Stimulated activated naive B cell treated with anti-CD40 and anti-IgM and Interleukin-4, amounts not matched to agents 10 μg/mL and 1 μg/mL and 100 μg/mL, for 72 hours (primary cell): ENCODE results near the gene MMD2.
"Not testable (repeated sequence)": the region's sequence is repeated elsewhere in the genome, so short reads cannot be mapped to it uniquely, and the experiment has no call there.

Source experiments
- ATAC-seq, 2 donors: fragments of 150-1000 bp; cut with Tn5 transposase; replicated peaks; 2 replicates each; pipeline ENCODE4 v1.10.0; 2021; ENCODE audit warnings: moderate library complexity in 1 of 2
- DNase-seq: peaks from one replicate; pipeline ENCODE4 v3.0.0; 2021
- H3K27ac Mint-ChIP-seq: one replicate; pipeline ENCODE4 v1.8.0; 2022; ENCODE audit warnings: mild to moderate bottlenecking, mixed read lengths
- H3K27me3 Mint-ChIP-seq, 2 donors: one replicate each; pipeline ENCODE4 v1.8.0; 2022; ENCODE audit warnings: mixed read lengths in 2 of 2
- H3K36me3 Mint-ChIP-seq, 2 donors: one replicate each; pipeline ENCODE4 v1.8.0; 2022; ENCODE audit warnings: mixed read lengths in 2 of 2, mild to moderate bottlenecking in 1 of 2
- H3K4me1 Mint-ChIP-seq, 2 donors: one replicate each; pipeline ENCODE4 v1.8.0; 2022; ENCODE audit warnings: mixed read lengths in 2 of 2, mild to moderate bottlenecking in 1 of 2
- H3K4me3 Mint-ChIP-seq, 2 donors: one replicate each; pipeline ENCODE4 v1.8.0; 2022; ENCODE audit warnings: mild to moderate bottlenecking in 2 of 2, mixed read lengths in 2 of 2, moderate library complexity in 1 of 2
- H3K9me3 Mint-ChIP-seq, 2 donors: one replicate each; pipeline ENCODE4 v1.8.0; 2022; ENCODE audit warnings: mixed read lengths in 2 of 2, mild to moderate bottlenecking in 1 of 2

MMD2 gene

GRCh38 chr7:4958477-4959301 lies at the start of gene MMD2:
MMD2 (minus strand) TSS chr7:4959187; CDS start chr7:4959017, 170 bp downstream.
- no peaks in the 10 kb centered on the region for H3K9me3 Mint-ChIP-seq
- H3K4me3 Mint-ChIP-seq: peak within 1 kb of the TSS; percentile 49 to 78

GRCh38 chr7:5005066-5005465 lies 46.1 kb upstream of the MMD2 start:
- no peak for ATAC-seq
- no peak overlapping the region for H3K27ac Mint-ChIP-seq
- H3K9me3 Mint-ChIP-seq: peaks cover 3% of the 10 kb centered on the region in 2 donors

More at GRCh38 chr7:4958477-4959301, at the start of gene MMD2:
- Mint-ChIP-seq H3K27me3 (peaks cover 56 to 72% of the 10 kb centered on the region in 2 donors), H3K27ac (no peak within 1 kb of the TSS), H3K36me3 (peaks cover 3 to 5% of the 10 kb centered on the region in 2 donors), H3K4me1 (peaks cover 5 to 11% of the 10 kb centered on the region in 2 donors)
- DNase-seq: no peak
- ATAC-seq: no peak

GRCh38 chr7:5001911-5002310 lies 42.9 kb upstream of the MMD2 start:
- Mint-ChIP-seq H3K27me3 (no peaks in the 10 kb centered on the region), H3K36me3 (peaks cover 49 to 67% of the 10 kb centered on the region in 2 donors), H3K27ac (no peak overlapping the region), H3K4me3 (no peak overlapping the region), H3K4me1 (peaks cover 12 to 21% of the 10 kb centered on the region in 2 donors), H3K9me3 (no peaks in the 10 kb centered on the region)
- DNase-seq: no peak
- ATAC-seq: no peak

More at GRCh38 chr7:5005066-5005465, 46.1 kb upstream of the MMD2 start:
- no peak overlapping the region for H3K4me3 Mint-ChIP-seq
- DNase-seq: no peak
- H3K36me3 Mint-ChIP-seq: peaks cover 44 to 59% of the 10 kb centered on the region in 2 donors
- peaks cover 0 to 5% of the 10 kb centered on the region in 2 donors for H3K4me1 Mint-ChIP-seq
- no peaks in the 10 kb centered on the region for H3K27me3 Mint-ChIP-seq

- H3K36me3 Mint-ChIP-seq: peaks cover 54 to 72% of the 10 kb centered on the region in 2 donors
Measured at GRCh38 chr7:5001003-5001402, 42.0 kb upstream of the MMD2 start.

GRCh38 chr7:4999369-4999950 lies 40.5 kb upstream of the MMD2 start:
- ATAC-seq (no peak), DNase-seq (no peak)
- no peaks in the 10 kb centered on the region for H3K9me3 Mint-ChIP-seq
- H3K4me3 Mint-ChIP-seq: no peak overlapping the region
- no peaks in the 10 kb centered on the region for H3K27me3 Mint-ChIP-seq
- peak overlapping the region; percentile 0 for H3K27ac Mint-ChIP-seq
- peaks cover 24 to 39% of the 10 kb centered on the region in 2 donors for H3K4me1 Mint-ChIP-seq
- H3K36me3 Mint-ChIP-seq: peaks cover 52 to 80% of the 10 kb centered on the region in 2 donors

More at GRCh38 chr7:5001003-5001402, 42.0 kb upstream of the MMD2 start:
- Mint-ChIP-seq H3K4me3 (no peak overlapping the region), H3K27me3 (no peaks in the 10 kb centered on the region), H3K27ac (no peak overlapping the region), H3K4me1 (peaks cover 16 to 27% of the 10 kb centered on the region in 2 donors), H3K9me3 (no peaks in the 10 kb centered on the region)
- ATAC-seq (no peak), DNase-seq (no peak)

GRCh38 chr7:4998910-4999309 lies 39.9 kb upstream of the MMD2 start:
- Mint-ChIP-seq H3K4me3 (no peak overlapping the region), H3K9me3 (no peaks in the 10 kb centered on the region), H3K27ac (peak overlapping the region; percentile 0), H3K4me1 (peaks cover 24 to 37% of the 10 kb centered on the region in 2 donors), H3K27me3 (no peaks in the 10 kb centered on the region), H3K36me3 (peaks cover 49 to 77% of the 10 kb centered on the region in 2 donors)
- peak; percentile 34 to 63 for ATAC-seq
- no peak for DNase-seq

- ATAC-seq: peak; percentile 38 to 42
Measured at GRCh38 chr7:4998244-4998643, 39.3 kb upstream of the MMD2 start.

GRCh38 chr7:4996696-4997222 lies 37.8 kb upstream of the MMD2 start:
- Mint-ChIP-seq H3K27ac (no peak overlapping the region), H3K27me3 (no peaks in the 10 kb centered on the region), H3K4me1 (peaks cover 24 to 34% of the 10 kb centered on the region in 2 donors), H3K9me3 (no peaks in the 10 kb centered on the region), H3K4me3 (no peak overlapping the region), H3K36me3 (peaks cover 49 to 71% of the 10 kb centered on the region in 2 donors)
- ATAC-seq (no peak), DNase-seq (no peak)

More at GRCh38 chr7:4998244-4998643, 39.3 kb upstream of the MMD2 start:
- Mint-ChIP-seq H3K4me3 (no peak overlapping the region), H3K27me3 (no peaks in the 10 kb centered on the region), H3K9me3 (no peaks in the 10 kb centered on the region), H3K27ac (peak overlapping the region; percentile 59), H3K4me1 (peaks cover 24 to 34% of the 10 kb centered on the region in 2 donors), H3K36me3 (peaks cover 48 to 74% of the 10 kb centered on the region in 2 donors)
- no peak for DNase-seq

- H3K9me3 Mint-ChIP-seq: no peaks in the 10 kb centered on the region
- ATAC-seq (no peak), DNase-seq (no peak)
- H3K4me3 Mint-ChIP-seq: no peak overlapping the region
- H3K27ac Mint-ChIP-seq: peak overlapping the region; percentile 43
- peaks cover 45 to 61% of the 10 kb centered on the region in 2 donors for H3K36me3 Mint-ChIP-seq
- H3K4me1 Mint-ChIP-seq: peaks cover 24 to 34% of the 10 kb centered on the region in 2 donors
- H3K27me3 Mint-ChIP-seq: no peaks in the 10 kb centered on the region
Measured at GRCh38 chr7:4995429-4995969, 36.5 kb upstream of the MMD2 start.

- no peak overlapping the region for H3K4me3 Mint-ChIP-seq
- peaks cover 39 to 57% of the 10 kb centered on the region in 2 donors for H3K36me3 Mint-ChIP-seq
- DNase-seq (no peak), ATAC-seq (no peak)
- peaks cover 16 to 26% of the 10 kb centered on the region in 2 donors for H3K4me1 Mint-ChIP-seq
- H3K27me3 Mint-ChIP-seq: no peaks in the 10 kb centered on the region
- no peaks in the 10 kb centered on the region for H3K9me3 Mint-ChIP-seq
- H3K27ac Mint-ChIP-seq: no peak overlapping the region
Measured at GRCh38 chr7:4993471-4993870, 34.5 kb upstream of the MMD2 start.

- DNase-seq (peak; percentile 15), ATAC-seq (peak; percentile 99)
- peaks cover 12 to 18% of the 10 kb centered on the region in 2 donors for H3K4me1 Mint-ChIP-seq
- H3K27me3 Mint-ChIP-seq, H3K4me3 Mint-ChIP-seq, H3K9me3 Mint-ChIP-seq: not testable (repeated sequence)
- peak overlapping the region; percentile 83 for H3K27ac Mint-ChIP-seq
- peaks cover 44 to 67% of the 10 kb centered on the region in 2 donors for H3K36me3 Mint-ChIP-seq
Measured at GRCh38 chr7:4982741-4983140, 23.8 kb upstream of the MMD2 start.

- Mint-ChIP-seq H3K4me1 (peaks cover 12 to 24% of the 10 kb centered on the region in 2 donors), H3K36me3 (peaks cover 37 to 60% of the 10 kb centered on the region in 2 donors)
- not testable (repeated sequence) for H3K27me3 Mint-ChIP-seq, H3K27ac Mint-ChIP-seq, DNase-seq, H3K4me3 Mint-ChIP-seq, ATAC-seq, H3K9me3 Mint-ChIP-seq
Measured at GRCh38 chr7:4981295-4981890, 22.4 kb upstream of the MMD2 start.

GRCh38 chr7:4975626-4976025 lies 16.6 kb upstream of the MMD2 start:
- peaks cover 2 to 28% of the 10 kb centered on the region in 2 donors for H3K4me1 Mint-ChIP-seq
- peak overlapping the region in 1 of 2 donors; percentile 28 for H3K4me3 Mint-ChIP-seq
- H3K27me3 Mint-ChIP-seq, H3K27ac Mint-ChIP-seq, H3K9me3 Mint-ChIP-seq, DNase-seq, ATAC-seq: not testable (repeated sequence)
- H3K36me3 Mint-ChIP-seq: peaks cover 11 to 24% of the 10 kb centered on the region in 2 donors

- Mint-ChIP-seq H3K4me3 (peak overlapping the region; percentile 96 to 100), H3K27ac (peak overlapping the region; percentile 99), H3K36me3 (peaks cover 11 to 17% of the 10 kb centered on the region in 2 donors), H3K9me3 (no peaks in the 10 kb centered on the region), H3K4me1 (peaks cover 2 to 28% of the 10 kb centered on the region in 2 donors), H3K27me3 (peaks cover 0 to 5% of the 10 kb centered on the region in 2 donors)
- peak; percentile 93 for DNase-seq
- ATAC-seq: peak; percentile 96 to 99
Measured at GRCh38 chr7:4973728-4974198, 14.8 kb upstream of the MMD2 start.
